HEK293 (cell line): ENCODE measurements around the gene ASNSD1.

Experiments
- CTCF ChIA-PET: fragments of 350-600 bp; formaldehyde crosslinking; extraction: SDS; loops from one replicate; lab custom pipeline; 2021; ENCODE audit warnings: antibody characterized with exemption; lab: Yijun Ruan, JAX
- POLR2A ChIA-PET: fragments of 300-600 bp; formaldehyde crosslinking; extraction: SDS; loops from one replicate; lab custom pipeline; 2020; ENCODE audit warnings: antibody characterized with exemption, inconsistent platforms; lab: Yijun Ruan, JAX
- H3K27ac ChIP-seq: fragments of 200-500 bp; sonication (Bioruptor generic); 2 replicates; pipeline ENCODE4 v1.5.1; 2014; ENCODE audit warnings: low read depth, low read length, control low read depth, inconsistent platforms; ENCODE audit errors: extremely low read depth
- H3K36me3 ChIP-seq, 2 experiments: fragments of 200-500 bp in 1 of 2; sonication (Bioruptor generic) in 1 of 2; 1 replicate in 1 of 2; 2 replicates in 1 of 2; pipeline ENCODE4 v1.5.1; 2014 to 2017; ENCODE audit warnings: inconsistent platforms in 2 of 2, low read length in 2 of 2; ENCODE audit not compliant: control insufficient read depth in 2 of 2, insufficient read depth in 1 of 2
- H3K4me1 ChIP-seq: fragments of 200-500 bp; sonication (Bioruptor generic); 2 replicates; pipeline ENCODE4 v1.5.1; 2014; ENCODE audit warnings: mild to moderate bottlenecking, low read length, inconsistent platforms; ENCODE audit not compliant: control insufficient read depth, insufficient read depth
- H3K4me3 ChIP-seq: 2 replicates; pipeline ENCODE4 v1.5.1; 2011; ENCODE audit warnings: low read depth, mild to moderate bottlenecking, control low read depth, low read length, moderate library complexity
- H3K9me3 ChIP-seq: fragments of 200-500 bp; sonication (Bioruptor generic); 2 replicates; pipeline ENCODE4 v1.5.1; 2014; ENCODE audit warnings: low read depth, low read length, inconsistent platforms; ENCODE audit not compliant: control insufficient read depth, insufficient read depth
- KLF1 ChIP-seq: fragments of 450-650 bp; formaldehyde crosslinking; IDR thresholded peaks from 2 replicates; pipeline ENCODE4 v1.5.1; 2016; ENCODE audit warnings: missing biosample characterization, missing genetic modification characterization
- KLF16 ChIP-seq: fragments of 450-650 bp; formaldehyde crosslinking; IDR thresholded peaks from 2 replicates; pipeline ENCODE4 v1.5.1; 2017; ENCODE audit warnings: missing biosample characterization, missing genetic modification characterization
- MEIS1 ChIP-seq: sonication (generic); formaldehyde crosslinking; IDR thresholded peaks from 2 replicates; pipeline ENCODE4 v1.8.1; 2022; ENCODE audit warnings: missing genetic modification reagents, mild to moderate bottlenecking, borderline replicate concordance
- PBX3 ChIP-seq: sonication (generic); formaldehyde crosslinking; IDR thresholded peaks from 2 replicates; pipeline ENCODE4 v1.8.1; 2022; ENCODE audit warnings: mild to moderate bottlenecking, moderate library complexity, missing genetic modification reagents
- ZBTB49 ChIP-seq: fragments of 450-650 bp; formaldehyde crosslinking; IDR thresholded peaks from 2 replicates; pipeline ENCODE4 v1.5.1; 2016; ENCODE audit warnings: missing biosample characterization, missing genetic modification characterization, low read depth
- ZNF16 ChIP-seq: fragments of 450-650 bp; formaldehyde crosslinking; IDR thresholded peaks from 2 replicates; pipeline ENCODE4 v1.5.1; 2016; ENCODE audit warnings: low read depth, missing biosample characterization, missing genetic modification characterization
- ZNF324 ChIP-seq: fragments of 450-650 bp; formaldehyde crosslinking; IDR thresholded peaks from 2 replicates; pipeline ENCODE4 v1.5.1; 2016; ENCODE audit warnings: missing biosample characterization, missing genetic modification characterization
- ZNF473 ChIP-seq: fragments of 450-650 bp; formaldehyde crosslinking; IDR thresholded peaks from 2 replicates; pipeline ENCODE4 v1.5.1; 2017; ENCODE audit warnings: missing biosample characterization, missing genetic modification characterization
- ZNF501 ChIP-seq: fragments of 450-650 bp; formaldehyde crosslinking; IDR thresholded peaks from 2 replicates; pipeline ENCODE4 v1.5.1; 2016; ENCODE audit warnings: missing biosample characterization, missing genetic modification characterization
- ZNF610 ChIP-seq: fragments of 450-650 bp; formaldehyde crosslinking; IDR thresholded peaks from 2 replicates; pipeline ENCODE4 v1.5.1; 2016; ENCODE audit warnings: missing biosample characterization, missing genetic modification characterization, borderline replicate concordance
- ZNF670 ChIP-seq: fragments of 450-650 bp; formaldehyde crosslinking; IDR thresholded peaks from 2 replicates; pipeline ENCODE4 v1.5.1; 2016; ENCODE audit warnings: missing biosample characterization, missing genetic modification characterization, low read depth
- ZNF747 ChIP-seq: fragments of 450-650 bp; formaldehyde crosslinking; IDR thresholded peaks from 2 replicates; pipeline ENCODE4 v1.5.1; 2016; ENCODE audit warnings: missing biosample characterization, missing genetic modification characterization
- ZNF791 ChIP-seq: fragments of 450-650 bp; formaldehyde crosslinking; IDR thresholded peaks from 2 replicates; pipeline ENCODE4 v1.5.1; 2016; ENCODE audit warnings: missing biosample characterization, missing genetic modification characterization
- ZSCAN18 ChIP-seq: fragments of 450-650 bp; formaldehyde crosslinking; IDR thresholded peaks from 2 replicates; pipeline ENCODE4 v1.5.1; 2016; ENCODE audit warnings: missing biosample characterization, missing genetic modification characterization
- ZSCAN5A ChIP-seq: fragments of 450-650 bp; formaldehyde crosslinking; IDR thresholded peaks from 2 replicates; pipeline ENCODE4 v1.5.1; 2016; ENCODE audit warnings: missing biosample characterization, missing genetic modification characterization

Gene ASNSD1

GRCh38 chr2:189669913-189670312, 8.7 kb downstream of the ASNSD1 start (continued):
- TF ChIP-seq ZNF473 (tag by site-specific recombination): no peak
- TF ChIP-seq ZNF791 (tag by site-specific recombination): no peak
- TF ChIP-seq ZBTB49 (tag by site-specific recombination): no peak
- TF ChIP-seq, all 188 proteins: peak for 0

- ChIA-PET CTCF (interaction anchor here (0.5 to 3.0 kb wide), 12 partner anchors 9 to 596 kb away, joined by 3 to 13 read pairs (median 4); partner anchors contain the start of gene OSGEPL1), POLR2A (interaction anchor here (1.3 to 1.8 kb wide), 2 partner anchors 12 to 110 kb away, joined by 3 to 6 read pairs; partner anchors contain the start of genes ASNSD1, ORMDL1 and PMS1)
- Histone ChIP-seq H3K9me3 (no peaks in the 10 kb centered on the region), H3K4me1 (no peaks in the 10 kb centered on the region; the same call in 1 of the 2 replicates), H3K36me3 (peaks cover 29 to 84% of the 10 kb centered on the region in 2 experiments), H3K4me3 (peak overlapping the region; percentile 39), H3K27ac (peak overlapping the region; percentile 80; the same call in 1 of the 2 replicates)
- TF ChIP-seq ZSCAN18 (no peak), KLF16 (tag by site-specific recombination) (no peak), ZNF610 (no peak), ZNF670 (no peak), MEIS1 (CRISPR knock-in tag) (no peak), ZSCAN5A (tag by site-specific recombination) (no peak), PBX3 (CRISPR knock-in tag) (no peak), ZNF747 (tag by site-specific recombination) (no peak), ZNF324 (tag by site-specific recombination) (no peak), ZNF501 (tag by site-specific recombination) (no peak), KLF1 (tag by site-specific recombination) (no peak)
Measured at GRCh38 chr2:189673661-189674373, 12.6 kb downstream of the ASNSD1 start.

- Histone ChIP-seq H3K27ac (peak within 1 kb of the TSS; percentile 80), H3K36me3 (peaks cover 22 to 77% of the 10 kb centered on the region in 2 experiments), H3K9me3 (no peaks in the 10 kb centered on the region), H3K4me3 (peak within 1 kb of the TSS; percentile 39), H3K4me1 (no peaks in the 10 kb centered on the region; the same call in 1 of the 2 replicates)
- POLR2A ChIA-PET: interaction anchor here (1.3 to 1.8 kb wide), 2 partner anchors 13 to 109 kb away, joined by 3 to 6 read pairs; partner anchors contain the start of genes ASNSD1, ORMDL1 and PMS1
- CTCF ChIA-PET: interaction anchor here (0.6 to 3.0 kb wide), 12 partner anchors 10 to 158 kb away, joined by 3 to 13 read pairs (median 4); partner anchors contain the start of gene OSGEPL1
- peak; percentile 81; the same call in 1 of the 2 replicates for TF ChIP-seq PBX3 (CRISPR knock-in tag)
- TF ChIP-seq ZNF16 (tag by site-specific recombination): no peak
Measured at GRCh38 chr2:189674374-189675112, 13.3 kb downstream of the ASNSD1 start, which contains the start of gene ANKAR. TSS of gene ANKAR (plus strand) at chr2:189674670. CDS start at chr2:189676491, 1,821 bp downstream.
